Stimulated activated effector memory CD8-positive, alpha-beta T cell treated with anti-CD3 and anti-CD28 coated beads, Interleukin-12 subunit alpha, Interleukin-12 subunit beta, amount 100 ng/mL, for 72 hours (primary cell): ENCODE measurements around the gene LAMTOR5.
A peak's percentile ranks its signal among the peaks of the same experiment; 100 is the strongest.

ENCODE experiments used
- ATAC-seq: fragments of 150-1000 bp; cut with Tn5 transposase; 2 replicates; pipeline ENCODE4 v1.10.0; 2021
- DNase-seq, 2 donors: peaks; one replicate each; pipeline ENCODE4 v3.0.0; 2021 to 2022; ENCODE audit warnings: low spot score in 2 of 2
- H3K27ac Mint-ChIP-seq: one replicate; pipeline ENCODE4 v1.8.0; 2022; ENCODE audit warnings: mild to moderate bottlenecking, mixed read lengths
- H3K36me3 Mint-ChIP-seq: one replicate; pipeline ENCODE4 v1.8.0; 2022; ENCODE audit warnings: mild to moderate bottlenecking, mixed read lengths
- H3K4me1 Mint-ChIP-seq: one replicate; pipeline ENCODE4 v1.8.0; 2022; ENCODE audit warnings: mixed read lengths
- H3K4me3 Mint-ChIP-seq: one replicate; pipeline ENCODE4 v1.8.0; 2022; ENCODE audit warnings: mild to moderate bottlenecking, mixed read lengths
- H3K9me3 Mint-ChIP-seq: one replicate; pipeline ENCODE4 v1.8.0; 2022; ENCODE audit warnings: mixed read lengths

The LAMTOR5 gene

DNA sequence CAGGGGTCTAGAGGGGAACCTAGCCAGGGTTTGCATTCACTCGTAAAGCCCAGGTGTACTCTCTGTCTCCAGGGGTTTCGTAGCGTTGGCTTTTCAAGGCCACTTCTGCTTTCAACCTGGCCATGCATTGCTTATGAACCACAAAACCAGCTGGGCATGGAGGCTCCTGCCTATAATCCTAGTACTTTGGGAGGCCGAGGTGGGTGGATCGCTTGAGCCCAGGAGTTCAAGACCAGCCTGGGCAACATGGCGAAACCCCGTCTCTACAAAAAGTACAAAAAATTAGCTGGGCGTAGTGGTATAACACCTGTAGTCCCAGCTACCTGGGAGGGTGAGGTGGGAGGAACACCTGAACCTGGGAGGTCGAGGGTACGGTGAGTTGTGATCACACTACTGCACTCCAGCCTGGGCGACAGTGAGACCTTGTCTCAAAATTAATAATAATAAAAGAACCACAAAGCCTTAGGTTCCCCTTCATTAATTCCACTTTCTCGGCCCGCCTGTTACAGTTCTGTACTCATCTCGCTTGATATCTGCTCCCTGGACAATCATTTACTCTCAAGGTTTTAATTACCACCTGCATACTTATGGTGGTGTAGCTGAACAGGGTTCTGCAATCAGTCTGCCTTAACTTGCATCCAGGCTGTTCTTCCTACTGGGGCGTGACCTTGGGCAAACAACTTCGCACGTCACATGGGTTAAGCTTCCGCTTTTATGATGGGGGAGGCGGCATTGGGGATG lies 22.7 kb downstream of the LAMTOR5 start:
- Mint-ChIP-seq H3K36me3 (no peaks in the 10 kb centered on the region), H3K4me3 (no peak overlapping the region), H3K9me3 (no peaks in the 10 kb centered on the region), H3K27ac (no peak overlapping the region), H3K4me1 (peaks cover 6% of the 10 kb centered on the region)
- ATAC-seq (no peak), DNase-seq (no peak)

DNA sequence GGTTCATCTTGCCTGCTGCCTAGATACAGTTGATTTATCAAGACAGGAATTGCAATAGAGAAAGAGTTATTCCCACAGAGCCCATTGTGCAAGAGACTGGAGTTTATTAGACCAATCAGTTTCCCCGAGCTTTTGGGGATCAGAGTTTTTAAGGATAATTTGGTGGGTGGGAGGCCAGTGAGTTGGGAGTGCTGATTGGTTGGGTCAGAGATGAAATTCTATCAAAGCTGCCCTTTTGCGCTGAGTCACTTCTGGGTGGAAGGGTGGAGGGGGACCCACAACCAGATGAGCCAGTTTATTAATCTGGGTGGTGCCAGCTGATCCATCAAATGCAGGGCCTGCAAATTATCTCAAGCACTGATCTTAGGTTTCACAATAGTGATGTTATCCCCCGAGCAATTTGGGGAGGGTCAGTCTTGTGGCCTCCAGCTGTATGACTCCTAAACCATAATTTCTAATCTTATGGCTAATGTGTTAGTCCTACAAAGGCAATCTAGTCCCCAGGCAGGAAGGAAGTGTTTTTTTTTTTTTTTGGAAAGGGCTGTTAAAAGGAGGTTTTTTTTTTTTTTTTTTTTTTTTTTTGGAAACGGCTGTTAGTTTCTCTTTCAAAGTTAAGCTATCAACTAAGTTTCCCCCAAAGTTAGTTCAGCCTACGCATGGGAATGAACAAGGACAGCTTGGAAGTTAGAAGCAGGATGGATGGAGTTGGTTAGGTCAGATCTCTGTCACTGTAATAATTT lies 24.1 kb downstream of the LAMTOR5 start:
- peaks cover 6% of the 10 kb centered on the region for H3K4me1 Mint-ChIP-seq
- H3K27ac Mint-ChIP-seq: peak overlapping the region; percentile 49
- ATAC-seq (no peak), DNase-seq (no peak)
- no peaks in the 10 kb centered on the region for H3K9me3 Mint-ChIP-seq
- no peak overlapping the region for H3K4me3 Mint-ChIP-seq
- H3K36me3 Mint-ChIP-seq: no peaks in the 10 kb centered on the region

DNA sequence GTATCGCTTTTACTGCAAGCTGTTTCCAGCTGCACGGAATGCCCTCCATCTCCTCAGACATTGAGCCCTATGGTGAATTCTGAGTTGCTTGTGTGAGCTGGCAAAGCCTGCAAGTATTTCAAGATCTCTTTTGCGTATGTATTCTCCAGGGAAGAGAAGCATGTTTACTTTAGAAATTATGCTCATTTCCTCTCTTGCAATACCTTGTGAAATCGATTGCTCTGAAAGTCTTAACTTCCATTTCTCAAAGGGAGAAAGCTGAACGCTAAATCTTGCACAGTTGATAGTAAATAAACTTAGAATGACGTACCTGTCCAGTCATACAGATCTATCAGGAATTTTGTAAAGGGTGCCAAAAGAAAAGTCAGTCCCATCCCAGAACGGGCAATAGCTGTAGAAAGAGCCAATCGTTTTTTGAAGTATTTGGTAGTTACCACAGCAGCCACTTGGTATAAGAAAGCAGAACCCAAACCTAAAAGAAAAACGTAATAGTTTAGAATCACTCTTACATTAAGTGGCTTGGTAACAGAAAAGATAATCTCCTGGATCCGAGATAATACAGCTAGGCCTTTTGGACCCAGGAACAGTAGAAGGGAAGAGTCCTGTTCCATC lies 26.7 kb downstream of the LAMTOR5 start:
- H3K9me3 Mint-ChIP-seq: no peaks in the 10 kb centered on the region
- H3K4me1 Mint-ChIP-seq: no peaks in the 10 kb centered on the region
- ATAC-seq (no peak), DNase-seq (no peak)
- H3K27ac Mint-ChIP-seq: peak overlapping the region; percentile 27
- no peak overlapping the region for H3K4me3 Mint-ChIP-seq
- peaks cover 24% of the 10 kb centered on the region for H3K36me3 Mint-ChIP-seq

DNA sequence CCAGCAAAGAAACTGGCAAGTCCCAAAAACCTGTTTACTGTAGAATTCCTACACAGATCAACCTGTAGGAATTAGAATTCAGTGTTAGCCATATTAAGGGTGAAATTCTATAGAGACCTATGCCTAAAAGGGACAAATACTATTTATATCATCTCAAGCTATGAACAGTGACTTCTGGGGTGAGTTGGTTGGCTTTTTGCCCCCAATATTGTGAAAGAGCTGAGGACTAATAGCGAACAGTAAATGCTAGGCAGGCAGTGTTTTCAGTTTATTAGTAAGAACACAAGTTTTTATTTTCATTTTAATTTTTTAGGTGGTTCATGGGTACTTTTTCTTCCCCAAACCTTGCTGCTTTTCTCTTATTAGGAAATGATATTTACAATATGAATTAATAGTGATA lies 32.0 kb downstream of the LAMTOR5 start:
- Mint-ChIP-seq H3K36me3 (peaks cover 77% of the 10 kb centered on the region), H3K4me3 (no peak overlapping the region), H3K27ac (no peak overlapping the region), H3K4me1 (peaks cover 3% of the 10 kb centered on the region), H3K9me3 (no peaks in the 10 kb centered on the region)
- ATAC-seq: no peak
- DNase-seq: no peak

- ATAC-seq (peak; percentile 100), DNase-seq (no peak)
- no peak overlapping the region for H3K4me3 Mint-ChIP-seq
- peaks cover 90% of the 10 kb centered on the region for H3K36me3 Mint-ChIP-seq
- no peak overlapping the region for H3K27ac Mint-ChIP-seq
- no peaks in the 10 kb centered on the region for H3K9me3 Mint-ChIP-seq
- peaks cover 9% of the 10 kb centered on the region for H3K4me1 Mint-ChIP-seq
Measured at GRCh38 chr1:110370827-110371226, 36.7 kb downstream of the LAMTOR5 start.

- no peak overlapping the region for H3K27ac Mint-ChIP-seq
- no peaks in the 10 kb centered on the region for H3K4me1 Mint-ChIP-seq
- no peaks in the 10 kb centered on the region for H3K9me3 Mint-ChIP-seq
- no peak overlapping the region for H3K4me3 Mint-ChIP-seq
- H3K36me3 Mint-ChIP-seq: peaks cover 83% of the 10 kb centered on the region
- DNase-seq (no peak), ATAC-seq (no peak)
Measured at GRCh38 chr1:110364221-110364620, 43.3 kb downstream of the LAMTOR5 start.

DNA sequence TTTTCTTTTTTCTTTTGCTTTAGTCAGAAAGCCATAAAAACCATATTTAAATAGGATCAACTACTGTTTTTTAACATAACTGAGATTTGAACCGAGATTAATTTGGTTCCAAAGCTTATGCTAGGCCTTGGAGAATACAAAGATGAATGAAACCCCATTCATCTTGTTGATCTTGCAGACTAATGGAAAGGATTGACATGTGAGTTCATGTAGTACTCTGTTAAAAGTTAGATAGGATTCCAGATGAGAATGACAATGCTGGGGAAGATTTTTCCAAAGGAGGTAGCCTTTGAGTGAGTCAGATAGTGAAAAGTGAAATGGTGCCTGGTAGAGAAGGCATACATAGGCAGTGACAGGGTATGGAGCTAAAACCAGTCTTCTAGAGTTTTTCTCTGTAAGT lies 45.6 kb downstream of the LAMTOR5 start:
- H3K4me3 Mint-ChIP-seq: no peak overlapping the region
- no peaks in the 10 kb centered on the region for H3K9me3 Mint-ChIP-seq
- peaks cover 78% of the 10 kb centered on the region for H3K36me3 Mint-ChIP-seq
- no peak for DNase-seq
- no peaks in the 10 kb centered on the region for H3K4me1 Mint-ChIP-seq
- no peak overlapping the region for H3K27ac Mint-ChIP-seq
- no peak for ATAC-seq

DNA sequence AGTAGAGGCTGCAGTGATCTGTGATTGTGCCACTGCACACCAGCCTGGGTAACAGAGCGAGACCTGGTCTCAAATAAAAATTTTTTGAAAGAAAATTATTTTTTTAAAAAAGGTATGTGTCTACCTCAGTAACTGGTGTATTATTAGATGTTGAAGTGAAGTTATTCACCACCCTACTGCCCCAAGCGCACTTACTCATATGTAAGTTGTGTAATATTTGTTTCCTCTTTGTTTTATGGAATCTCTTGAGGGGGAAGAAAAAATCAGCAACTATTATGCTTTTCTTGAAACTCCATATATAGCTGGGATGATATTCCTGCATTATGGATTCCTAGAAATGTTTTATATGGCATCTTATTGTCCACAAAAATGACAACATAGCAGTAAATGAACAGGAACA lies 47.1 kb downstream of the LAMTOR5 start:
- peaks cover 7% of the 10 kb centered on the region for H3K4me1 Mint-ChIP-seq
- H3K27ac Mint-ChIP-seq: no peak overlapping the region
- H3K4me3 Mint-ChIP-seq: no peak overlapping the region
- ATAC-seq (no peak), DNase-seq (no peak)
- no peaks in the 10 kb centered on the region for H3K9me3 Mint-ChIP-seq
- H3K36me3 Mint-ChIP-seq: peaks cover 80% of the 10 kb centered on the region

DNA sequence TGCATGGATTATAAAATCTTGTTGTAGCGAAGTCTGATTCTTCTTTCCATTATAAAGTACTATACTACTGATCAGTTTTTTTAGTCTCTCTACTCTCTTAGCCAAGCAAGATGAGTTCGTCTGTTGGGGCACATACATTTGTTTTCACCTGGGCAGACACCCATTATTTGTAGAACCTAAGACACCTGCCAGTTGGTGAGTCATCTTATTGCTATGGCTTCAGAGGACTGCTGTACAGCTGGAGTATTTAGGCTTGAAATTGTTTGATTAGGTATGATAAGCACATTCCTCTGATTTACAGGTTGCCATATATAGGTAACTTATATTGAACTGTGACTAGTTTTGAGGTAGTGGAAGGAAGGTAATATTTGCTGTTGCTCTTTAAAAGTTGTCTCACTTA lies 51.1 kb downstream of the LAMTOR5 start:
- no peak overlapping the region for H3K4me3 Mint-ChIP-seq
- H3K9me3 Mint-ChIP-seq: no peaks in the 10 kb centered on the region
- H3K36me3 Mint-ChIP-seq: peaks cover 83% of the 10 kb centered on the region
- peaks cover 22% of the 10 kb centered on the region for H3K4me1 Mint-ChIP-seq
- DNase-seq: no peak
- H3K27ac Mint-ChIP-seq: peak overlapping the region; percentile 34
- ATAC-seq: no peak

- Mint-ChIP-seq H3K36me3 (peaks cover 81% of the 10 kb centered on the region), H3K27ac (peak overlapping the region; percentile 34), H3K4me3 (no peak overlapping the region), H3K9me3 (no peaks in the 10 kb centered on the region), H3K4me1 (peaks cover 28% of the 10 kb centered on the region)
- no peak for DNase-seq
- no peak for ATAC-seq
Measured at GRCh38 chr1:110355321-110355720, 52.2 kb downstream of the LAMTOR5 start.
